Gastroesophageal sphincter (tissue), 3 donors: ENCODE data around the gene SLK.

Source experiments
- EP300 ChIP-seq: sonication (generic); formaldehyde crosslinking; IDR thresholded peaks from one replicate; pipeline ENCODE4 v1.6.1; 2017; ENCODE audit warnings: antibody characterized with exemption, mild to moderate bottlenecking
- POLR2AphosphoS5 ChIP-seq: sonication (generic); formaldehyde crosslinking; IDR thresholded peaks from one replicate; pipeline ENCODE4 v1.6.1; 2017; ENCODE audit warnings: antibody characterized with exemption
- TF ChIP-seq, protein P1 (sequence below), 4 experiments: fragments of 200-600 bp in 2 of 4; fragments of 450-650 bp in 2 of 4; sonication (generic) in 1 of 4; IDR thresholded peaks; one replicate each; pipeline ENCODE4 v1.5.1; 2017 to 2019; ENCODE audit warnings: antibody characterized with exemption in 4 of 4, mild to moderate bottlenecking in 2 of 4, moderate library complexity in 2 of 4

DNA sequence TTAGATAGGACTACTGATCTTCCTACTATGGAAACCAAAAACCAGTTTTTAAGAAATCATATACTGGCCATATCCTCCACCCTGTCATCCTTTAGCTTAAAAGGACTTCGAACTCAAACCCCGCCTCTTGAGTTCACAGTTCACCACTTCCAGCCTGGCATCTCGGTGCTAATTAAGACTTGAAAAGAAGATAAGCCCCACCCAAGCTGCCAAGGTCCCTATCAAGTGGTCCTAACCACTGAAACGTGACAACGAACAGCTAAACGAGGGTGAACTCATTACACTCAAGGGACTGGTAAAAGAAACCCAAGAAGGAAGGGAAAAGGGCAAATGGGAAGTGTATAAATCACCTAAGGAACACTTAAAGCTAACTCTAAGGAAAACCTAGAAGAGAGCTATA is 102.7 kb downstream of the SLK start:
- TF ChIP-seq, protein P1, sequence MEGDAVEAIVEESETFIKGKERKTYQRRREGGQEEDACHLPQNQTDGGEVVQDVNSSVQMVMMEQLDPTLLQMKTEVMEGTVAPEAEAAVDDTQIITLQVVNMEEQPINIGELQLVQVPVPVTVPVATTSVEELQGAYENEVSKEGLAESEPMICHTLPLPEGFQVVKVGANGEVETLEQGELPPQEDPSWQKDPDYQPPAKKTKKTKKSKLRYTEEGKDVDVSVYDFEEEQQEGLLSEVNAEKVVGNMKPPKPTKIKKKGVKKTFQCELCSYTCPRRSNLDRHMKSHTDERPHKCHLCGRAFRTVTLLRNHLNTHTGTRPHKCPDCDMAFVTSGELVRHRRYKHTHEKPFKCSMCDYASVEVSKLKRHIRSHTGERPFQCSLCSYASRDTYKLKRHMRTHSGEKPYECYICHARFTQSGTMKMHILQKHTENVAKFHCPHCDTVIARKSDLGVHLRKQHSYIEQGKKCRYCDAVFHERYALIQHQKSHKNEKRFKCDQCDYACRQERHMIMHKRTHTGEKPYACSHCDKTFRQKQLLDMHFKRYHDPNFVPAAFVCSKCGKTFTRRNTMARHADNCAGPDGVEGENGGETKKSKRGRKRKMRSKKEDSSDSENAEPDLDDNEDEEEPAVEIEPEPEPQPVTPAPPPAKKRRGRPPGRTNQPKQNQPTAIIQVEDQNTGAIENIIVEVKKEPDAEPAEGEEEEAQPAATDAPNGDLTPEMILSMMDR (IDR thresholded peaks at IDR 0.05), result no peak
- TF ChIP-seq POLR2AphosphoS5 (no peak), EP300 (no peak)
